Transverse colon (tissue), 4 donors: ENCODE measurements around the gene MMP2. TPM values are rescaled to one million over a fixed set of nuclear protein-coding genes. Genes with fewer than 3 reads are reported as not detected.

ENCODE experiments used
- DNase-seq: peaks from one replicate; pipeline ENCODE4 v3.0.0-alpha.2; 2019
- H3K27ac ChIP-seq, 4 donors: fragments of 200-600 bp; sonication (generic); 2 replicates each; pipeline ENCODE4 v1.5.1; 2016 to 2018; ENCODE audit warnings: inconsistent platforms in 4 of 4
- H3K27me3 ChIP-seq: fragments of 200-600 bp; sonication (generic); 2 replicates; pipeline ENCODE4 v1.5.1; 2017; ENCODE audit warnings: inconsistent platforms
- H3K36me3 ChIP-seq, 4 donors: fragments of 200-600 bp; sonication (generic); 2 replicates each; pipeline ENCODE4 v1.5.1; 2017 to 2019; ENCODE audit warnings: inconsistent platforms in 4 of 4
- H3K4me1 ChIP-seq, 4 donors: fragments of 200-600 bp; sonication (generic); 2 replicates each; pipeline ENCODE4 v1.5.1; 2017 to 2020; ENCODE audit warnings: inconsistent platforms in 4 of 4
- H3K4me3 ChIP-seq, 4 donors: fragments of 200-600 bp; sonication (generic); 1 replicate in 1 of 4; 2 replicates in 3 of 4; pipeline versions ENCODE4 v1.5.1 to v1.6.1; 2017 to 2019; ENCODE audit warnings: inconsistent platforms in 4 of 4
- H3K9me3 ChIP-seq, 2 donors: fragments of 200-600 bp; sonication (generic); 2 replicates each; pipeline ENCODE4 v1.5.1; 2017 to 2019; ENCODE audit warnings: inconsistent platforms in 2 of 2
- EP300 ChIP-seq: sonication (generic); formaldehyde crosslinking; IDR thresholded peaks from one replicate; pipeline ENCODE4 v1.6.1; 2017; ENCODE audit warnings: antibody characterized with exemption, low read depth
- POLR2A ChIP-seq: fragments of 450-650 bp; IDR thresholded peaks from one replicate; pipeline ENCODE4 v1.6.1; 2016; ENCODE audit warnings: antibody characterized with exemption, mild to moderate bottlenecking, moderate library complexity
- POLR2AphosphoS5 ChIP-seq, 3 donors: sonication (generic); formaldehyde crosslinking; IDR thresholded peaks; one replicate each; pipeline ENCODE4 v1.6.1; 2016; ENCODE audit warnings: antibody characterized with exemption in 3 of 3
- WGBS, 2 donors: methylation state at CpG; one replicate each; pipeline ENCODE4 v1.1.5; 2018; ENCODE audit warnings: low coverage in 1 of 2; 5-methylcytosine and 5-hydroxymethylcytosine counted together
- in situ Hi-C, 4 donors: fragments of 200-750 bp; cut with MboI; loops; one replicate each; pipeline versions ENCODE4 v1.15.0 to v1.15.1; 2017; ENCODE audit warnings: low sequenced_read_pairs in 3 of 4, low pct_ligation_motif_present in 1 of 4, low pct_unique_long_range_greater_than_20kb in 1 of 4
- intact Hi-C: fragments of 100-400 bp; cut with DNase I; formaldehyde crosslinking; loops from one replicate; pipeline ENCODE4 v1.15.1; 2023; ENCODE audit warnings: low total_unique reads
- total RNA-seq, 4 donors: library from RNA; depleted of rRNA; stranded (reverse); fragments of >200 nt; gene quantifications; one replicate each; pipeline ENCODE4 v1.1.0, GENCODE V29; 2016
- TF ChIP-seq, protein P1 (sequence below), 5 experiments: fragments of 200-600 bp in 3 of 5; fragments of 450-650 bp in 2 of 5; sonication (generic) in 3 of 5; IDR thresholded peaks; 1 replicate in 2 of 5; 2 replicates in 3 of 5; pipeline ENCODE4 v1.5.1; 2016 to 2017; ENCODE audit warnings: antibody characterized with exemption in 5 of 5, inconsistent platforms in 3 of 5, mild to moderate bottlenecking in 2 of 5, moderate library complexity in 1 of 5

The MMP2 gene
- total RNA-seq, 4 donors from 2014 or later = 52.7 to 105 (median 73.1) TPM

- no peak for DNase-seq
- Histone ChIP-seq H3K4me3 (no peak overlapping the region), H3K4me1 (peaks cover 0 to 4% (median 0%) of the 10 kb centered on the region in 4 donors), H3K36me3 (no peaks in the 10 kb centered on the region), H3K27me3 (no peaks in the 10 kb centered on the region), H3K27ac (no peak overlapping the region), H3K9me3 (no peaks in the 10 kb centered on the region)
- WGBS, 2 donors = 51 to 81% methylated on average over 2 of the region's 2 CpGs
- TF ChIP-seq, protein P1, sequence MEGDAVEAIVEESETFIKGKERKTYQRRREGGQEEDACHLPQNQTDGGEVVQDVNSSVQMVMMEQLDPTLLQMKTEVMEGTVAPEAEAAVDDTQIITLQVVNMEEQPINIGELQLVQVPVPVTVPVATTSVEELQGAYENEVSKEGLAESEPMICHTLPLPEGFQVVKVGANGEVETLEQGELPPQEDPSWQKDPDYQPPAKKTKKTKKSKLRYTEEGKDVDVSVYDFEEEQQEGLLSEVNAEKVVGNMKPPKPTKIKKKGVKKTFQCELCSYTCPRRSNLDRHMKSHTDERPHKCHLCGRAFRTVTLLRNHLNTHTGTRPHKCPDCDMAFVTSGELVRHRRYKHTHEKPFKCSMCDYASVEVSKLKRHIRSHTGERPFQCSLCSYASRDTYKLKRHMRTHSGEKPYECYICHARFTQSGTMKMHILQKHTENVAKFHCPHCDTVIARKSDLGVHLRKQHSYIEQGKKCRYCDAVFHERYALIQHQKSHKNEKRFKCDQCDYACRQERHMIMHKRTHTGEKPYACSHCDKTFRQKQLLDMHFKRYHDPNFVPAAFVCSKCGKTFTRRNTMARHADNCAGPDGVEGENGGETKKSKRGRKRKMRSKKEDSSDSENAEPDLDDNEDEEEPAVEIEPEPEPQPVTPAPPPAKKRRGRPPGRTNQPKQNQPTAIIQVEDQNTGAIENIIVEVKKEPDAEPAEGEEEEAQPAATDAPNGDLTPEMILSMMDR (IDR thresholded peaks at IDR 0.05) = no peak
- no peak for TF ChIP-seq POLR2A
- TF ChIP-seq EP300 = no peak
- no peak for TF ChIP-seq POLR2AphosphoS5 (IDR thresholded peaks at IDR 0.05)
- in situ Hi-C loops = no loop called here
- intact Hi-C loops = no loop called here
Measured at GRCh38 chr16:55529018-55529417, 50.0 kb downstream of the MMP2 start.

GRCh38 chr16:55530316-55530856 is 51.4 kb downstream of the MMP2 start:
- DNase-seq = no peak
- no peak overlapping the region for H3K27ac ChIP-seq
- H3K9me3 ChIP-seq = no peaks in the 10 kb centered on the region
- TF ChIP-seq, protein P1 (IDR thresholded peaks at IDR 0.05) = no peak
- TF ChIP-seq EP300 (no peak), POLR2AphosphoS5 (IDR thresholded peaks at IDR 0.05) (no peak)
- in situ Hi-C loops = no loop called here
- intact Hi-C loops = no loop called here
- H3K4me3 ChIP-seq = no peak overlapping the region
- H3K4me1 ChIP-seq = peaks cover 0 to 4% (median 0%) of the 10 kb centered on the region in 4 donors
- 87% methylated on average over 1 of the region's 1 CpG; no CpG with 5 or more reads in 1 of the 2 donors for WGBS, 2 donors
- no peaks in the 10 kb centered on the region for H3K27me3 ChIP-seq
- H3K36me3 ChIP-seq = no peaks in the 10 kb centered on the region

- WGBS, 2 donors = 89 to 97% methylated on average over 1 of the region's 1 CpG
- no peak for DNase-seq
- TF ChIP-seq POLR2AphosphoS5 (IDR thresholded peaks at IDR 0.05) = no peak
- no peak for TF ChIP-seq EP300
- TF ChIP-seq, protein P1 (IDR thresholded peaks at IDR 0.05) = no peak
- TF ChIP-seq POLR2A = no peak
- Histone ChIP-seq H3K27me3 (no peaks in the 10 kb centered on the region), H3K9me3 (no peaks in the 10 kb centered on the region), H3K4me3 (no peak overlapping the region), H3K4me1 (no peaks in the 10 kb centered on the region), H3K36me3 (no peaks in the 10 kb centered on the region), H3K27ac (no peak overlapping the region)
- intact Hi-C loops = no loop called here
- in situ Hi-C loops = no loop called here
Measured at GRCh38 chr16:55532227-55532626, 53.2 kb downstream of the MMP2 start.

- Histone ChIP-seq H3K36me3 (no peaks in the 10 kb centered on the region), H3K4me1 (no peaks in the 10 kb centered on the region), H3K27ac (no peak overlapping the region), H3K27me3 (no peaks in the 10 kb centered on the region), H3K4me3 (no peak overlapping the region), H3K9me3 (no peaks in the 10 kb centered on the region)
- no peak for DNase-seq
- WGBS, 2 donors = 76 to 85% methylated on average over 2 of the region's 2 CpGs
- in situ Hi-C loops (no loop called here), intact Hi-C loops (no loop called here)
- TF ChIP-seq EP300 = no peak
- TF ChIP-seq, protein P1 (IDR thresholded peaks at IDR 0.05) = no peak
- TF ChIP-seq POLR2AphosphoS5 (IDR thresholded peaks at IDR 0.05) = no peak
- TF ChIP-seq POLR2A = no peak
Measured at GRCh38 chr16:55534756-55535155, 55.8 kb downstream of the MMP2 start.
